ENCODE measurements around the gene CBARP. TPM values are rescaled to one million over a fixed set of nuclear protein-coding genes. Genes with fewer than 3 reads are reported as not detected.

Gene CBARP
- total RNA-seq, 1 donor from 2014 or later, result 13.9 TPM

- DNase-seq (ENCODE audit: extremely low read depth, low read depth, low spot score), result no peak
Observed at GRCh38 chr19:1264801-1265614, 27.2 kb upstream of the CBARP start.

- DNase-seq (ENCODE audit: extremely low read depth, low read depth, low spot score), result no peak
Observed at GRCh38 chr19:1263188-1263587, 25.4 kb upstream of the CBARP start.

GRCh38 chr19:1262623-1263123 is 24.9 kb upstream of the CBARP start:
- no peak for DNase-seq (ENCODE audit: extremely low read depth, low read depth, low spot score)

GRCh38 chr19:1261798-1262622 is 24.2 kb upstream of the CBARP start:
- DNase-seq (ENCODE audit: extremely low read depth, low read depth, low spot score), result no peak

GRCh38 chr19:1261538-1261797 is 23.7 kb upstream of the CBARP start:
- no peak for DNase-seq (ENCODE audit: extremely low read depth, low read depth, low spot score)

- DNase-seq (ENCODE audit: extremely low read depth, low read depth, low spot score), result no peak
Observed at GRCh38 chr19:1260749-1261537, 23.1 kb upstream of the CBARP start.

- no peak for DNase-seq (ENCODE audit: extremely low read depth, low read depth, low spot score)
Observed at GRCh38 chr19:1259876-1260748, 22.3 kb upstream of the CBARP start.

GRCh38 chr19:1259206-1259875 is 21.5 kb upstream of the CBARP start:
- no peak for DNase-seq (ENCODE audit: extremely low read depth, low read depth, low spot score)

GRCh38 chr19:1258707-1259205 is 21.0 kb upstream of the CBARP start:
- DNase-seq (ENCODE audit: extremely low read depth, low read depth, low spot score), result no peak

- DNase-seq (ENCODE audit: extremely low read depth, low read depth, low spot score), result no peak
Observed at GRCh38 chr19:1258163-1258492, 20.3 kb upstream of the CBARP start.

GRCh38 chr19:1257475-1258162 is 19.8 kb upstream of the CBARP start:
- DNase-seq (ENCODE audit: extremely low read depth, low read depth, low spot score), result no peak

- DNase-seq (ENCODE audit: extremely low read depth, low read depth, low spot score), result no peak
Observed at GRCh38 chr19:1256646-1257474, 19.1 kb upstream of the CBARP start.

- DNase-seq (ENCODE audit: extremely low read depth, low read depth, low spot score), result no peak
Observed at GRCh38 chr19:1255186-1256161, 17.7 kb upstream of the CBARP start.

GRCh38 chr19:1254530-1255185 is 16.9 kb upstream of the CBARP start:
- DNase-seq (ENCODE audit: extremely low read depth, low read depth, low spot score), result no peak

GRCh38 chr19:1254081-1254527 is 16.3 kb upstream of the CBARP start:
- DNase-seq (ENCODE audit: extremely low read depth, low read depth, low spot score), result no peak

GRCh38 chr19:1253514-1254080 is 15.8 kb upstream of the CBARP start:
- no peak for DNase-seq (ENCODE audit: extremely low read depth, low read depth, low spot score)
